ENCODE results near the gene KRI1. TPM values are rescaled to one million over a fixed set of nuclear protein-coding genes. Genes with fewer than 3 reads are reported as not detected.
A peak's percentile ranks its signal among the peaks of the same experiment; 100 is the strongest.

The KRI1 gene
- total RNA-seq, 4 donors from 2014 or later: 16.0 to 28.0 (median 20.1) TPM

DNA sequence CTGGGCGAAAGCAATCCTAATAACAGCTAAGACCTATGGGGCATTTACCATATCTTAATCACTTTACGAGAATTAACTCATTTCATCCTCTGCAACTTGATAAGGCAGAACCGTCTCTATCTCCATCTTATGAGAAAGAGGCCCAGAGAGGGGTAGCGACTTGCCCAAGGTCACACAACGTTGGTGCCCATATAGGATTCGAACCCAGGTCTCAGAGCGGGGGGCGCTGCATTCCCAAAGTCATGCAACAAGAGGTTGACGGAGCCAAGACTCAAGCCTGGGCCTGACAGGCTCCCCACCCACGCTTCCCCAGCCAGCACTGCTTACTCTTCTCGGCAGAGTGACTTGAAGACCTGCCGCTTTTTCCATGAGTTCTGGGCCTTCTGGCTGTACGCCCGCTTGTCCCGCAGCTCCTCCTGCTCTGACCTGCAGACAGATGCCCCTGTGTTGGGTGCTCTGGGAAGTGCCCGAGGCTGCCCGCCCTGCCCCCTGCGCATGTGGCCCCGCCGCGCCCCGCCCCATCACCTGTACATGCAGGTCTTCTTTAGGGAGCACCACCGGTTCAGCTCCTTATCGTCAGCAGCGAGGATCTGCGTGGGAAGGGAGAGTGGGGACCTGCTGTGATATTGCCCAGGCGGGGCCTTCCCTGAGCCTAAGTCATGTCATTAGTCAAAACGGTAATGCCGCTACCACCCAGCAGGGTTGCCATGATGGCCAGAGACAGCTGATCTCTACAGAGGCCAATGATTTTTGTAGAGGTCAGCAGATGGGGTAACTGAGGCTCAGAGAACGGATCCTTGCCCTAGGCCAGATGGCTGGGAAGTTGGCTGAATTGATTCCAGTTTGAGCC lies 10.8 kb downstream of the KRI1 start:
- H3K4me1 ChIP-seq: no peaks in the 10 kb centered on the region
- WGBS, 2 donors (ENCODE audit: low coverage in 1 of 2): 72 to 77% methylated on average over 3 to 6 of the region's 30 CpGs
- H3K9me3 ChIP-seq: no peaks in the 10 kb centered on the region
- no peak overlapping the region for H3K4me3 ChIP-seq
- no peak for ATAC-seq
- TF ChIP-seq EP300 (IDR thresholded peaks at IDR 0.05) (no peak), POLR2A (IDR thresholded peaks at IDR 0.05) (no peak), POLR2AphosphoS5 (IDR thresholded peaks at IDR 0.05) (no peak)
- TF ChIP-seq, protein P1, sequence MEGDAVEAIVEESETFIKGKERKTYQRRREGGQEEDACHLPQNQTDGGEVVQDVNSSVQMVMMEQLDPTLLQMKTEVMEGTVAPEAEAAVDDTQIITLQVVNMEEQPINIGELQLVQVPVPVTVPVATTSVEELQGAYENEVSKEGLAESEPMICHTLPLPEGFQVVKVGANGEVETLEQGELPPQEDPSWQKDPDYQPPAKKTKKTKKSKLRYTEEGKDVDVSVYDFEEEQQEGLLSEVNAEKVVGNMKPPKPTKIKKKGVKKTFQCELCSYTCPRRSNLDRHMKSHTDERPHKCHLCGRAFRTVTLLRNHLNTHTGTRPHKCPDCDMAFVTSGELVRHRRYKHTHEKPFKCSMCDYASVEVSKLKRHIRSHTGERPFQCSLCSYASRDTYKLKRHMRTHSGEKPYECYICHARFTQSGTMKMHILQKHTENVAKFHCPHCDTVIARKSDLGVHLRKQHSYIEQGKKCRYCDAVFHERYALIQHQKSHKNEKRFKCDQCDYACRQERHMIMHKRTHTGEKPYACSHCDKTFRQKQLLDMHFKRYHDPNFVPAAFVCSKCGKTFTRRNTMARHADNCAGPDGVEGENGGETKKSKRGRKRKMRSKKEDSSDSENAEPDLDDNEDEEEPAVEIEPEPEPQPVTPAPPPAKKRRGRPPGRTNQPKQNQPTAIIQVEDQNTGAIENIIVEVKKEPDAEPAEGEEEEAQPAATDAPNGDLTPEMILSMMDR (IDR thresholded peaks at IDR 0.05): no peak
- no peak overlapping the region for H3K27ac ChIP-seq
- no peaks in the 10 kb centered on the region for H3K27me3 ChIP-seq
- peaks cover 0 to 100% of the 10 kb centered on the region in 2 donors for H3K36me3 ChIP-seq

DNA sequence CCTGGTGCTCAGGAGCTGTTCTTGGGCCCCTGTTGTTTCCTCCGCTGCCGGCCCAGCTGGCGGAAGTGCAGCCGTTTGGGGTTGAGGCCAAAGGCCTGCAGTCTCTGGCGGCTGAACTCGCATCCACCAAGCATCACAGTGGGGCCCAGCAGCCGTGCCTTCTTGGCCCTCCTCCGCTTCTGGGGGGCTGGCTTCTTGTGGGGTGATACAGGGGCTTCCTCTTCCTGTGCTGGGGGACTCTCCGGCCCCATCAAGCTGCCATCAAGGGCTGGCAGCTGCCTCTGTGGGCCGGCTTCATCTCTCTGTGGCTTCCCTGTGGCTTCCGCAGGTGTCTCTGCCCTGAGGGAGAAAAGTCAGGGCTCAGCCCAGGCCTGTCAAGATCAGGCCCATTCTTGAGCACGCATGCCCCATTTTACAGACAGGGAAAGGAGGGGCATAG lies 11.8 kb downstream of the KRI1 start:
- H3K27ac ChIP-seq: peak overlapping the region in 1 of 4 donors; percentile 7
- H3K4me3 ChIP-seq: no peak overlapping the region
- no peaks in the 10 kb centered on the region for H3K27me3 ChIP-seq
- H3K9me3 ChIP-seq: no peaks in the 10 kb centered on the region
- TF ChIP-seq POLR2AphosphoS5 (IDR thresholded peaks at IDR 0.05): no peak
- no peak for TF ChIP-seq POLR2A (IDR thresholded peaks at IDR 0.05)
- TF ChIP-seq, protein P1 (IDR thresholded peaks at IDR 0.05): no peak
- TF ChIP-seq EP300 (IDR thresholded peaks at IDR 0.05): no peak
- H3K36me3 ChIP-seq: peaks cover 0 to 100% of the 10 kb centered on the region in 2 donors
- ATAC-seq: no peak
- no peaks in the 10 kb centered on the region for H3K4me1 ChIP-seq
- 33 to 80% methylated on average over 1 of the region's 12 CpGs for WGBS, 2 donors (ENCODE audit: low coverage in 1 of 2)

DNA sequence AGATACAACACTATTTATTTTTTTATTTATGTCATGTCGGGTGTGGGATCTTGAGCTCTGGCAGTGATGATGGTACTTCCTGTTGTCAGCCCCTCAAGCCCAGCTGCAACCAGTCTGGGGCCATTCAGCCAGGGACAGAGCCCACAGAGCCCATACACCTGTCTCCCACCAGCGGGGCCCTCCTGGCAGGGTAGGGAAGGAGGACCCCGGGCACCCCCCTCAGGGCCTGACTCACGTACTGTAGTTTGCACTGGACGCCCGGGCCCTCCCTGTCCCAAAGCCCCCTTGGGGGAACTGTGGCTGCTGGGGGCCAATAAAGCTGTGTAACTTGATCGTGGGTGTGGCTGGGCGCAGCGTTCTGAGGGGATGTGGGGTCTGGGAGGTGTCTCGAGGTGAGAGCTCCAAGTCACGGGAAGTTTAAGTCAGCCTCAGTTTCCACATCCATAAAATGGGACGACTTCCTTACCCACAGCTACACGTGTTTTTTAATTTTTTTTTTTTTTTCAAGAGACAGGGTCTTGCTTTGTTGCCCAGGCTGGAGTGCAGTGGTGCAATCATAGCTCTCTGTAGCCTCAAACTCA lies 12.6 kb downstream of the KRI1 start:
- H3K36me3 ChIP-seq: peaks cover 0 to 100% of the 10 kb centered on the region in 2 donors
- ATAC-seq: no peak
- WGBS, 2 donors (ENCODE audit: low coverage in 1 of 2): 59% methylated on average over 6 of the region's 13 CpGs; no CpG with 5 or more reads in 1 of the 2 donors
- H3K4me3 ChIP-seq: no peak overlapping the region
- no peaks in the 10 kb centered on the region for H3K27me3 ChIP-seq
- no peaks in the 10 kb centered on the region for H3K4me1 ChIP-seq
- no peaks in the 10 kb centered on the region for H3K9me3 ChIP-seq
- peak overlapping the region in 1 of 4 donors; percentile 10 for H3K27ac ChIP-seq
- TF ChIP-seq POLR2A (IDR thresholded peaks at IDR 0.05) (no peak), EP300 (IDR thresholded peaks at IDR 0.05) (no peak), POLR2AphosphoS5 (IDR thresholded peaks at IDR 0.05) (no peak)
- TF ChIP-seq, protein P1 (IDR thresholded peaks at IDR 0.05): no peak

DNA sequence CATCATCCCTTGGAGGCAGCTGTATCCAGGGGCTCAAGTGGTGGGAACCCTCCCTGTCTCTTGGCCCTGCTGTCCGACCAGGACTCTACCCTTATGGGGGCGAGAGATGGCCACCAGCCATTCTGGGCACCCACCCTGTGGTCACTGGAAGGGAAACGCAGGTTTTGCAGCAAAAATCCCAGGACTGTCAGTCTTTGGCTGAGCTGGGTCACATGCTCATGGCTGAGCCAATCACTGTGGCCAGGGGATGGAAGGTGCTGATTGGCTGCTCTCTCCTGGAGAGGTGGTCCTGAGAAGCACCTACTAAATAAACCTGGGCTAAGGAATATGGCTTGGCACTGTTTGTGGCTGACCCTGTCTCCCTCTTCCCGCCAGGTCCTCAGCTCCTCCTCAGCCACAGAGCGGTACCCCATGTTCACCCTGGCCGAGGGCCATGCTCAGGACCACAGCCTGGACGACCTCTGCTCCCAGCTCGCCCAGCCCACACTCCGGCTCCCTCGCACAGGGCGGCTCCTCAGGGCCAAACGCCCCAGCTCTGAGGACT lies 13.2 kb downstream of the KRI1 start:
- Histone ChIP-seq H3K4me1 (no peaks in the 10 kb centered on the region), H3K36me3 (peaks cover 0 to 100% of the 10 kb centered on the region in 2 donors), H3K4me3 (no peak overlapping the region), H3K27me3 (no peaks in the 10 kb centered on the region), H3K9me3 (no peaks in the 10 kb centered on the region), H3K27ac (peak overlapping the region in 1 of 4 donors; percentile 10)
- TF ChIP-seq POLR2A (IDR thresholded peaks at IDR 0.05): no peak
- TF ChIP-seq EP300 (IDR thresholded peaks at IDR 0.05): no peak
- TF ChIP-seq, protein P1 (IDR thresholded peaks at IDR 0.05): no peak
- TF ChIP-seq POLR2AphosphoS5 (IDR thresholded peaks at IDR 0.05): no peak
- no peak for ATAC-seq
- WGBS, 2 donors (ENCODE audit: low coverage in 1 of 2): 73% methylated on average over 6 of the region's 12 CpGs; no CpG with 5 or more reads in 1 of the 2 donors

Measured in gastroesophageal sphincter (tissue), 4 donors.